ENCODE measurements around the gene SAMD4A.

SAMD4A gene, protein sequence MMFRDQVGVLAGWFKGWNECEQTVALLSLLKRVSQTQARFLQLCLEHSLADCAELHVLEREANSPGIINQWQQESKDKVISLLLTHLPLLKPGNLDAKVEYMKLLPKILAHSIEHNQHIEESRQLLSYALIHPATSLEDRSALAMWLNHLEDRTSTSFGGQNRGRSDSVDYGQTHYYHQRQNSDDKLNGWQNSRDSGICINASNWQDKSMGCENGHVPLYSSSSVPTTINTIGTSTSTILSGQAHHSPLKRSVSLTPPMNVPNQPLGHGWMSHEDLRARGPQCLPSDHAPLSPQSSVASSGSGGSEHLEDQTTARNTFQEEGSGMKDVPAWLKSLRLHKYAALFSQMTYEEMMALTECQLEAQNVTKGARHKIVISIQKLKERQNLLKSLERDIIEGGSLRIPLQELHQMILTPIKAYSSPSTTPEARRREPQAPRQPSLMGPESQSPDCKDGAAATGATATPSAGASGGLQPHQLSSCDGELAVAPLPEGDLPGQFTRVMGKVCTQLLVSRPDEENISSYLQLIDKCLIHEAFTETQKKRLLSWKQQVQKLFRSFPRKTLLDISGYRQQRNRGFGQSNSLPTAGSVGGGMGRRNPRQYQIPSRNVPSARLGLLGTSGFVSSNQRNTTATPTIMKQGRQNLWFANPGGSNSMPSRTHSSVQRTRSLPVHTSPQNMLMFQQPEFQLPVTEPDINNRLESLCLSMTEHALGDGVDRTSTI

GRCh38 chr14:54566410-54567223 lies at the start of gene SAMD4A:
Gene SAMD4A, plus strand, starts transcription at chr14:54567128. Its CDS starts 789 bp downstream, at chr14:54567917.
- peak; percentile 39 to 50 for DNase-seq

- DNase-seq: no peak
Observed at GRCh38 chr14:54524410-54524809, 42.5 kb upstream of the SAMD4A start.

- DNase-seq: no peak
Observed at GRCh38 chr14:54528973-54529372, 38.0 kb upstream of the SAMD4A start.

DNA sequence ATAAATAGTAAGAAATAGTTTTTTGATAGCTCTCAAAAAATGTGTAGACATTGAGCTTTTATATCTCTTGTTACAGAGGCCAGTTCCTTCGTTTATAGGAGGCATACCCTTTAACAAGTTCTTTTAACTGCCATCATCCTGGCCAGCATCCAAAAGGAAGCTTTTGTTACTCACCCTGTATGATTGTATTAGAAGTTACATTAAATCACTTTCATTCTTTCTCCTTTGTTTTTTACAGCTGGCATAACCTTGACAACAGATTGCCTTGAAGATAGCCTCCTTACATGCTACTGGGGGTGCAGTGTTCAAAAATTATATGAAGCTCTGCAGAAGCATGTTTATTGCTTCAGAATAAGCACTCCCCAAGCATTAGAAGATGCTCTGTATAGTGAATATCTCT lies 37.1 kb upstream of the SAMD4A start:
- peak in 1 of 2 experiments; percentile 21 for DNase-seq

GRCh38 chr14:54532111-54533012 lies 34.6 kb upstream of the SAMD4A start:
- DNase-seq: no peak

DNA sequence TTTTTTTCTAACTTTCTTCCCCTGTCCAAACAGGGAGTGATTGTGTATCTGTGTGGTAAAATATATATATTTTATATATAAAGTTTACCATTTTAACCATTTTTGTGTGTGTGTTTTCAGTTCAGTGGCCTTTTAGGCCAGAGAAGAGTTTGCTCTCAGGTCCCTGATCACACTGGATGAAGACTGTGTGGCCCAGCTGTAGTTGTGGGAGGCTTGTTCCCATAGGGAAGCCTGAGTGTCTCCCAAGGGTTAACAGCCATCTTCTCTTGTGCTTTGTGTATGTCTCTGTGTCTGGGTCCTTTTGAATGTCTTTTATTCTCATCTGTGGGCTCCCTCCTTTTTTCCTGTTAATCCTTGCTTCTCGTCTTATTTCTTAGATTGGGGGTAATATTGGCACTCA lies 33.8 kb upstream of the SAMD4A start:
- no peak for DNase-seq

DNA sequence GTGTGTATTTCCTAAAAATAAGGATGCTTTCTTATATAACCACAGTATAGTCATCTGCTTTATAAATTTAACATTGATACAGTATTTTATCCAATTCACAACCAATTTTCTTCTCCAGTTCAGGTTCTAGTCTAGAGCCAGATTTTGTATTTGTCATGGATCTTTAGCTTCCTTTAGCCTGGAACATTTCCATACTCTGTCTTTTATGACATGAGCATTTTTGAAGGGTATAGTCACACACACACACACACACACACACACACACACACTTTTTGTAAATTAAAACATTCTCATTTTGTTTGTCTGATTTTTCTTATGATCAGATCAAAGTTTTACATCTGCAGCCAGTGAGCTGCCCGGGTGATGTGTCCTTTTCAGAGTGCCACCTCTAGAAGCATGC lies 31.8 kb upstream of the SAMD4A start:
- DNase-seq: no peak

GRCh38 chr14:54535646-54536045 lies 31.3 kb upstream of the SAMD4A start:
- peak in 1 of 2 experiments; percentile 17 for DNase-seq

DNA sequence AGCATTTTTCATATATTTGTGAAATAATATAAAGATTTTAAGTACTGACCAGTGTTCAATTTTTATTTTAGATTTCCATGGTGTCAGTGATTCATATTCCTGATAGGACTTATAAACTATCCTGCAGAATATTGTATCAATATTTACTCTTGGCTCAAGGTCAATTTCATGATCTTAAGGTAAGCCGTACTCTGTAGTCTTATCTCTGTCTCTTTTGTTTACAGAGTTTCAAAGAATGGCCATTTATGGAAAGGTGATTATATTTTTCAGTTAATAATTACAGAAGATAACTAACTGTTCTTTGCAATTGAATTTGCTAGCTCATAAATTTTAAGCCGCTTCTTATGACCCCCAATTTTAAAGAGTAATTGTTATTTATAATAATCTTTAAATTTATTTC lies 29.3 kb upstream of the SAMD4A start:
- DNase-seq: no peak

- no peak for DNase-seq
Observed at GRCh38 chr14:54538055-54538454, 28.9 kb upstream of the SAMD4A start.

- no peak for DNase-seq
Observed at GRCh38 chr14:54547583-54547982, 19.3 kb upstream of the SAMD4A start.

DNA sequence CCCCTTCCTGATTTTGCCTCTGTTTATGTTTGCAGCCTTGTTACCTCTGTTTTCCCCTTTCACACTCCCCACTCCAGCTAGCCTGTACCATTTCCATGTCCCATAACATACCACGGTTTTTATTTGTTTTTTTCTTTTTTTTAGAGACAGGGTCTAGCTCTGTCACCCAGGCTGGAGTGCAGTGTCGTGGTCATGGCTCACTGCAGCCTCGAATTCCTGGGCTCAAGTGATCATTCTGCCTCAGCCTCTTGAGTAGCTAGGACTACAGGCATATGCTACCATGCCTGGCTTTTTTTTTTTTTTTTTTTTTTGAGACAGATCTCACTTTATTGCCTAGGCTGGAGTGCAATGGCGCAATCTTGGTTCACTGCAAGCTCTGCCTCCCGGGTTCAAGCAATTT lies 18.4 kb upstream of the SAMD4A start:
- DNase-seq: no peak

DNA sequence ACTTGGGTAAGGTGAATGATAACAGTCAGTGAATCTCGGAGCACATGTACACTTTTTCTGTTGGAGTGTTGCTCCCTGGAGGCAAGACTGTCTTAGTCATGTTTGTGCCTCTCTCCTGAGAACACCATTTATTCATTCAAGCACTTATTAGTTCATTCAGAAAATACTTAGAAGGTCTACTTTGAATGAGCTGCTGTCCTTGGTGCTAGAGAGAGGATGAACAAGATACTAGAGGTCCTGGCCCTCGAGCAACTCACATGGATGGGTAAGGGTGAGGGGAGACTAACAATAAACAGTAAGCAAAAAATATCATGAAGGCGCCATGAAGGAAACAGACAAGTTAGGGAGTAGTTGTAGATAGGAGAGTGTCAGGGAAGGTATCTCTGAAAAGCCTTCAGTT lies 17.1 kb upstream of the SAMD4A start:
- no peak for DNase-seq

DNA sequence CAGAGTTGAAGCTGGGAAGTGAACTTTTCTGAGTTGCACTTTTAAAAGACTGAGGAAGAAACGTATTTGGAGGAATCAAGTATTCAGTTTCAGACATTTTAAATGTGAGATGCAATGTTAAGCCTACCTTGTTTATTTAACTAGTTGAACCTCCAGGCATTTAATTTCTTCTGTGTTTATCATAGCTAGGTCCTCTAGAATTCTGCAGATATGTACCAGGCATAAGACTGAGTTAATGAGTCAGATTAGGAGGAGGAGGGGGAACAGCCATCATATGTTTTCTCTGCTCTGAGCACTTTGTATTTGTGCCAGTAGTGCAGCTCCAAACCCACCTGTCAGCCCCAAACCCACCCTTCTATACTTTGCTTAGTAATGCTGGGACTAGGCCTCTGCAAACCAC lies 16.4 kb upstream of the SAMD4A start:
- no peak for DNase-seq

DNA sequence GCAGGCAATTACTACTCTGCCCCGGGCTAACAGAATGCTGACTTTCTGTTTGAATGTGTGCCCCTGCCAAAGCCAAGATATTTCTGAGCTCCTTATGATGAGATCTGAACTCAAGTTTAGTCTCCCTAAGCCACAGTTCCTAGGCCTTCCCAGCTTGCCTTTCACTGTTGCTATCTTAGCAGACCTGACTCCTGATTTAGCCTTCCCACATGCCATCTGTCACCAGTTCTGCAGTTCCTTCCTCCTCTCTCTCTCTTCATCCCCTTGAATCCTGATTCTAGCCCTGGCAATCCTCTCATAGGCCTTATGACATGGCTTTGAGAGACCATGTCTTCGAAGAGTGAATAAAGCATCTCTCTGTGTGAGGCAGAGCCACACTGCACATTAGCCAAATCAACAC lies 12.5 kb upstream of the SAMD4A start:
- DNase-seq: no peak

DNA sequence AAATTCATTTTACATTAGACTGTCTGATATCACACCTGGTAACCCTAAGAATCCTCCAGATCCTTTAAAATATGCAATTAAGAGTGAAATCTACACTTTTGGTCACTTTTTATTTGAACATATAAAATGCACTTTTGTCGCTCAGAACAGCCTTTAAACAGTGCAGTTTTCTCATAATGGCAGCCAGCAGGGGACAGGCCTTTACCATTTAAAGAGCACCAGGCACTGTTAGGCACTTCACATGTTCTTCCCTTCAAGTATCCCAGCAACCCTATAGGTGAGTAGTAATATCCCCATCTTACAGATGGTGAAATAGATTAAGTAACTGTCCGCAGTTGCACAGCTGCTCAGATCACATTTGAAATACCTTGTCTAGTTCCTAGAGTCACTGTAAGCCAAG lies 11.3 kb upstream of the SAMD4A start:
- DNase-seq: no peak

GRCh38 chr14:54556535-54556934 lies 10.4 kb upstream of the SAMD4A start:
- DNase-seq: no peak

DNA sequence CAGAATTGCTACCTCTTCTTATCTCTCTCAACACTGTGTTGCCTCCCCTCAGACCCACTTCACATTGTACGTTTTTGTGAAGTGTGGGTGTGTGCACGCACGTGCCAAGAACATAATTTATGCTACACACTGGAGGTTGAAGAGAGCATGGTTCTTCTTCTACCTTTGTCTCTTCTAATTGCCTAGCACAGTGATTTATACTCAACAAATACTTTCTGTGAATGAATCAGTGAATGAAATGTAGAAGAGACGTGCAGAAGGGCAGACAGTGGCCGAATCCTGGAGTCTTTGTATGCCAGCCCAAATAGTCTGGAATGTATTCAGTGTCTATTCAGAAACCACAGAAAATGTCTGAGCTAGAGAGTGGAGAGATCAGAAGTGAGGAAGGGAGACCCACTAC lies 4.6 kb upstream of the SAMD4A start:
- no peak for DNase-seq

DNA sequence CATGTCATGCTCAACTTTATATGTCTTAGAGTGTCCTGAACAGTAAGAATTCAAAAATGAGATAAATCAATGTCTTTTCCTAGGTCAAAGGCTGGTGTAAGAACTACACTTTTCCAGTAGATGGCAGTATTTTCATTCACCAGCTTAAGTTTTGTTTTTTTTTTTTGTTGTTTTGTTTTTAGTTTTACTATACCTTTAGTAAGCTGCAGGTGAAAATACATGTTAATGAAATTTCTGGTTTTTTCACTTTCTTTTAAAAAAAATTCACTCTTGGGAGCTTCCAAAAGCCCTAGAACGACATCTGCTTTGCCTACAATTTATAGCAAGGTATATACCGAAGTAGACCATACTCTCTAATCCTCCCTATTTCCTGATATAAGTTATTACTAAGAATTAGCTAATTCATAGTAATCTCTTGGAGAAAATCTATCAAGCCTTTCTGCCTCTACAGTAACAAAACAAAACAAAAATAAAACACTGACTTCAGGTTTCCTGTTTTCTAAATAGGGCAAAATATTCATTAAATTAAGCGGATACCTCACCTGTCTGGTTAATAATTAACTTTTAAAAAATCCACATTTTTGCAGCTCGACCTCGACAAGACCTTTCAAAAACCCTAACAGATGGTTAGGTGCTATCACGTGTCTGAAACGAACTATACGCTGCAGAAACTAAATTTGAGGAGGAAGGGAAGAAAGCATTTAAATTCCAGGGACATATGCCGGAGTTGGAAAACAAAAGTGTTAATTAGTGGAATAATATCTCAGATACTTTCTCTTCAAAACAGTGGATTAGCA lies 2.7 kb upstream of the SAMD4A start:
- DNase-seq: peak; percentile 10 to 54

DNA sequence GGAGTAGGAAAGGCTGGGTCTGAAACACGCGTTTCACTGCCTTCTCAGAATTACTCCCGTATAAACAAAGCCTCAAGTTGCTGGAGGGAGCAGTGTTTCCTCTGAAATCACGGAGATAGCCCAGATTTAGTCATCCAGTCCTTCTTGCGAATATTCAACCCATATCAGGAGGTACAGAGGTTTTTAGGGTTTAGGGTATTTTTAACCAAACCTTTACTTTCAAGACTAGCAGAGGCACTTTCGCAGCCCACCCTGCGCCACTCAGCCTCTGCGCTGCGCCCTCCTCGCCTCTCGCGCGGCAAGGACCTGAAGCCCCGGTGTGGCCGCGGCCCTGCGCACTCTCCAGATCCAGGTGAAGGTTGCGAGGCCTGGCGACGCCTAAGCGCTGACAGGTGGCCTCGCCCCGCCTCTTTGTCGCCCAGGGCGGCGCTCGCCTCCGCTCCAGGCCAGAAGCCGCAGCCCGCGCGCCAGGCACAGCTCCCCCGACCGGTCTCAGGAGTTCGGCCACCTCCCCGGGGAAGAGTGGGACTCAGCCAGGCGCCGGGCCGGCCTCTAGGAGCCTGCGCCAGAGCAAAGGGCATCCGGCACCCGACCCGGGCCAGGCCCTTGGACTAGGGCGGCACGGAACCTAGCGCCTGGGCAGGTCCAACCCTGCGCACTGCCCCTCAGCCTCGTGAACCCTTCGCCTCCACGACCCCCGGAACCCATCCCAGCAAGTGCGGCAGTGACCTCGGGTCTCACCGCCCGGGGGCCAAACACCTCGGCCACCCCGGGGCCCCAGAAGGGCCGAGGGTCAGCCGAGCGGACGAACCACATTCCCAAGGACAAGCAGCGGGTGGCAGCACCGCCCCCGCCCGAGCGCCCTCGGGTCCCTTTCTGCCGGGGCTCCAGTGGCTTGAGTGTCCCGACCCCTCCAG lies 1.8 kb upstream of the SAMD4A start:
- peak; percentile 65 to 82 for DNase-seq

Data from NCI-H2081 (cell line).